Measurements from ENCODE around the gene CDKL4. TPM values are rescaled to one million over a fixed set of nuclear protein-coding genes. Genes with fewer than 3 reads are reported as not detected.

CDKL4 gene
- polyA plus RNA-seq, 1 experiment: not detected

GRCh38 chr2:39275016-39275415, 31.2 kb upstream of the CDKL4 start:
- no peak overlapping the region for H3K27ac ChIP-seq (ENCODE audit: low read depth, low read length)
- H3K4me3 ChIP-seq (ENCODE audit: low read depth, low read length): no peak overlapping the region
- POLR2A ChIA-PET: no interaction called here
- TF ChIP-seq CTCF (IDR thresholded peaks at IDR 0.05; ENCODE audit: low read depth, low read length): no peak
- H3K9me3 ChIP-seq (ENCODE audit: control insufficient read depth, insufficient read depth, low read length): no peaks in the 10 kb centered on the region
- no peak for DNase-seq (ENCODE audit: low read depth, low spot score)
- H3K27me3 ChIP-seq (ENCODE audit: control insufficient read depth, insufficient read depth, low read length): no peaks in the 10 kb centered on the region
- CTCF ChIA-PET: no interaction called here

GRCh38 chr2:39269941-39270340, 26.2 kb upstream of the CDKL4 start:
- Histone ChIP-seq H3K9me3 (ENCODE audit: control insufficient read depth, insufficient read depth, low read length) (no peaks in the 10 kb centered on the region), H3K4me3 (ENCODE audit: low read depth, low read length) (no peak overlapping the region), H3K27ac (ENCODE audit: low read depth, low read length) (no peak overlapping the region), H3K27me3 (ENCODE audit: control insufficient read depth, insufficient read depth, low read length) (no peaks in the 10 kb centered on the region)
- ChIA-PET CTCF (interaction anchor here (1.3 to 1.4 kb wide), 2 partner anchors 41 to 211 kb away, joined by 4 to 5 read pairs; no protein-coding TSS in a partner anchor), POLR2A (interaction anchor here (0.7 kb wide), 1 partner anchor 45 kb away, joined by 3 read pairs; no protein-coding TSS in a partner anchor)
- no peak for TF ChIP-seq CTCF (IDR thresholded peaks at IDR 0.05; ENCODE audit: low read depth, low read length)
- no peak for DNase-seq (ENCODE audit: low read depth, low spot score)

- Histone ChIP-seq H3K27me3 (ENCODE audit: control insufficient read depth, insufficient read depth, low read length) (no peaks in the 10 kb centered on the region), H3K27ac (ENCODE audit: low read depth, low read length) (no peak overlapping the region), H3K9me3 (ENCODE audit: control insufficient read depth, insufficient read depth, low read length) (no peaks in the 10 kb centered on the region), H3K4me3 (ENCODE audit: low read depth, low read length) (no peak overlapping the region)
- TF ChIP-seq CTCF (IDR thresholded peaks at IDR 0.05; ENCODE audit: low read depth, low read length): no peak
- peak; percentile 1 for DNase-seq (ENCODE audit: low read depth, low spot score)
- ChIA-PET POLR2A (no interaction called here), CTCF (no interaction called here)
Measured at GRCh38 chr2:39266916-39267434, 23.2 kb upstream of the CDKL4 start.

- Histone ChIP-seq H3K27ac (ENCODE audit: low read depth, low read length) (no peak overlapping the region), H3K27me3 (ENCODE audit: control insufficient read depth, insufficient read depth, low read length) (no peaks in the 10 kb centered on the region), H3K9me3 (ENCODE audit: control insufficient read depth, insufficient read depth, low read length) (no peaks in the 10 kb centered on the region), H3K4me3 (ENCODE audit: low read depth, low read length) (no peak overlapping the region)
- ChIA-PET CTCF (interaction anchor here (0.5 kb wide), 1 partner anchor 1222 kb away, joined by 3 read pairs; no protein-coding TSS in a partner anchor), POLR2A (no interaction called here)
- no peak for DNase-seq (ENCODE audit: low read depth, low spot score)
- TF ChIP-seq CTCF (IDR thresholded peaks at IDR 0.05; ENCODE audit: low read depth, low read length): no peak
Measured at GRCh38 chr2:39266139-39266805, 22.5 kb upstream of the CDKL4 start.

- POLR2A ChIA-PET: no interaction called here
- H3K27me3 ChIP-seq (ENCODE audit: control insufficient read depth, insufficient read depth, low read length): no peaks in the 10 kb centered on the region
- no peak overlapping the region for H3K27ac ChIP-seq (ENCODE audit: low read depth, low read length)
- no peak overlapping the region for H3K4me3 ChIP-seq (ENCODE audit: low read depth, low read length)
- no peaks in the 10 kb centered on the region for H3K9me3 ChIP-seq (ENCODE audit: control insufficient read depth, insufficient read depth, low read length)
- DNase-seq (ENCODE audit: low read depth, low spot score): no peak
- CTCF ChIA-PET: no interaction called here
- no peak for TF ChIP-seq CTCF (IDR thresholded peaks at IDR 0.05; ENCODE audit: low read depth, low read length)
Measured at GRCh38 chr2:39265315-39265714, 21.5 kb upstream of the CDKL4 start.

All from AG04450 (cell line).